Endothelial cell of umbilical vein (primary cell): Measurements from ENCODE around the gene CABP2. TPM values are rescaled to one million over a fixed set of nuclear protein-coding genes. Genes with fewer than 3 reads are reported as not detected.

Experiments used
- BruUV-seq: library from RNA; stranded (reverse); fragments of 400-500 nt; replicated peaks from 2 replicates; lab custom pipeline; 2021; lab: Mats Ljungman, UMichigan
- CTCF ChIA-PET: fragments of 300-600, 350-600 bp; sonication (Branson Sonifier 250); formaldehyde crosslinking; loops from one replicate; lab custom pipeline; 2021; ENCODE audit warnings: antibody characterized with exemption, inconsistent platforms; lab: Charles Lee
- POLR2A ChIA-PET: fragments of 300-600, 350-600 bp; sonication (Branson Sonifier 250); formaldehyde crosslinking; loops from one replicate; lab custom pipeline; 2021; ENCODE audit warnings: antibody characterized with exemption, inconsistent platforms; lab: Charles Lee
- DNase-seq: peaks from one replicate; pipeline ENCODE4 v3.0.0-alpha.2; 2011; ENCODE audit warnings: low read depth, low spot score
- FAIRE-seq: peaks from 2 replicates; lab custom pipeline; 2011; peaks lifted over from hg19 to GRCh38; lab: Jason Lieb, UNC
- H2AFZ ChIP-seq: 2 replicates; pipeline ENCODE4 v1.6.0; 2012; ENCODE audit warnings: low read depth, low read length, control low read depth, inconsistent platforms
- H3K27ac ChIP-seq: 2 replicates; pipeline ENCODE4 v1.5.1; 2011; ENCODE audit warnings: low read depth, mild to moderate bottlenecking, control low read depth, low read length, moderate library complexity; ENCODE audit not compliant: insufficient read depth
- H3K27me3 ChIP-seq, 2 experiments: 2 replicates each; pipeline versions ENCODE4 v1.6.0 to v1.6.1; 2011; ENCODE audit warnings: low read length in 2 of 2, mixed read lengths in 1 of 2; ENCODE audit not compliant: control insufficient read depth in 2 of 2, insufficient read depth in 2 of 2
- H3K36me3 ChIP-seq, 2 experiments: 2 replicates in 1 of 2; 3 replicates in 1 of 2; pipeline ENCODE4 v1.5.1; 2011; ENCODE audit warnings: low read length in 2 of 2, mild to moderate bottlenecking in 1 of 2, moderate library complexity in 1 of 2; ENCODE audit not compliant: control insufficient read depth in 2 of 2, insufficient read depth in 2 of 2; ENCODE audit errors: extremely low read depth in 1 of 2
- H3K4me1 ChIP-seq: 3 replicates; pipeline ENCODE4 v1.5.1; 2011; ENCODE audit warnings: mild to moderate bottlenecking, low read length; ENCODE audit not compliant: control insufficient read depth, insufficient read depth; ENCODE audit errors: extremely low read depth
- H3K4me2 ChIP-seq: 2 replicates; pipeline ENCODE4 v1.6.1; 2011; ENCODE audit warnings: low read length, control low read depth, mixed read lengths; ENCODE audit not compliant: insufficient read depth
- H3K4me3 ChIP-seq, 3 experiments: fragments of 200-600 bp in 1 of 3; sonication (generic), shearing (Covaris generic) in 1 of 3; replicated peaks in 1 of 3; 2 replicates each; pipeline ENCODE4 v1.5.1; 2011 to 2016; ENCODE audit warnings: control low read depth in 3 of 3, low read length in 3 of 3, mild to moderate bottlenecking in 2 of 3, inconsistent platforms in 1 of 3, low read depth in 1 of 3, moderate library complexity in 1 of 3; ENCODE audit not compliant: insufficient read depth in 1 of 3
- H3K79me2 ChIP-seq: 2 replicates; pipeline ENCODE4 v1.6.0; 2012; ENCODE audit warnings: low read length, inconsistent platforms; ENCODE audit not compliant: control insufficient read depth, insufficient read depth
- H3K9ac ChIP-seq: replicated peaks from 2 replicates; pipeline ENCODE3; 2011; ENCODE audit warnings: low read length, control low read depth; ENCODE audit not compliant: insufficient read depth; ENCODE audit errors: extremely low read depth
- H3K9me1 ChIP-seq: replicated peaks from 3 replicates; pipeline ENCODE4 v1.6.0; 2011; ENCODE audit warnings: mild to moderate bottlenecking, low read length; ENCODE audit not compliant: control insufficient read depth, insufficient read depth; ENCODE audit errors: extremely low read depth
- H3K9me3 ChIP-seq: replicated peaks from 2 replicates; pipeline ENCODE4 v1.5.1; 2012; ENCODE audit warnings: low read length, inconsistent platforms; ENCODE audit not compliant: control insufficient read depth, insufficient read depth
- H4K20me1 ChIP-seq: replicated peaks from 2 replicates; pipeline ENCODE3; 2011; ENCODE audit warnings: mild to moderate bottlenecking, low read length; ENCODE audit not compliant: control insufficient read depth, insufficient read depth; ENCODE audit errors: extremely low read depth
- CTCF ChIP-seq, 2 donors: IDR thresholded peaks; 1 replicate in 1 of 2; 2 replicates in 1 of 2; pipeline ENCODE4 v1.5.1; 2011; ENCODE audit warnings: low read length in 2 of 2, mild to moderate bottlenecking in 2 of 2, moderate library complexity in 2 of 2, control low read depth in 1 of 2, inconsistent platforms in 1 of 2, low read depth in 1 of 2; ENCODE audit not compliant: insufficient read depth in 1 of 2; ENCODE audit errors: extremely low read depth in 1 of 2
- EZH2 ChIP-seq: IDR thresholded peaks from 2 replicates; pipeline ENCODE4 v1.6.1; 2012; ENCODE audit warnings: borderline replicate concordance, low read depth, mild to moderate bottlenecking, moderate library complexity, low read length, inconsistent platforms; ENCODE audit not compliant: severe bottlenecking
- FOS ChIP-seq: IDR thresholded peaks from 2 replicates; pipeline ENCODE4 v1.6.1; 2011; ENCODE audit warnings: mild to moderate bottlenecking, low read length, moderate library complexity, borderline replicate concordance; ENCODE audit not compliant: insufficient read depth
- GATA2 ChIP-seq: IDR thresholded peaks from 2 replicates; pipeline ENCODE4 v1.7.0; 2011; ENCODE audit warnings: low read depth, mild to moderate bottlenecking, moderate library complexity, mixed read lengths, low read length; ENCODE audit not compliant: insufficient read length, insufficient read depth
- JUN ChIP-seq: IDR thresholded peaks from 2 replicates; pipeline ENCODE4 v1.6.1; 2011; ENCODE audit warnings: borderline replicate concordance, low read depth; ENCODE audit not compliant: insufficient read length, insufficient read depth
- MAX ChIP-seq: IDR thresholded peaks from 2 replicates; pipeline ENCODE4 v1.6.1; 2011; ENCODE audit not compliant: insufficient read depth, insufficient read length
- MYC ChIP-seq: IDR thresholded peaks from one replicate; pipeline ENCODE4 v1.6.1; 2011; ENCODE audit warnings: mild to moderate bottlenecking, low read depth, low read length
- POLR2A ChIP-seq: IDR thresholded peaks from 2 replicates; pipeline ENCODE4 v1.6.1; 2012; ENCODE audit warnings: low read depth, mild to moderate bottlenecking, control low read depth, low read length
- POLR2AphosphoS5 ChIP-seq: IDR thresholded peaks from 2 replicates; pipeline ENCODE4 v1.6.1; 2012; ENCODE audit warnings: low read depth, mild to moderate bottlenecking, control low read depth, low read length, moderate library complexity; ENCODE audit not compliant: insufficient read depth
- dilution Hi-C: fragments of 300-500 bp; cut with MboI; formaldehyde crosslinking; loops from one replicate; pipeline ENCODE4 v1.15.0; 2019; ENCODE audit warnings: low sequenced_read_pairs; ENCODE audit not compliant: extremely low pct_ligation_motif_present
- intact Hi-C: fragments of 100-400 bp; cut with micrococcal nuclease; formaldehyde crosslinking; loops from one replicate; pipeline ENCODE4 v1.10.0; 2022
- polyA plus RNA-seq, 4 experiments: library from polyadenylated mRNA; depleted of rRNA in 3 of 4; stranded (reverse) in 3 of 4; unstranded in 1 of 4; fragments of >200 nt; gene quantifications; 2 replicates each; pipeline versions ENCODE4 v1.2.1 to v1.2.3, GENCODE V29; 2011 to 2012; ENCODE audit warnings: missing spikeins in 1 of 4
- total RNA-seq: library from RNA; stranded (reverse); gene quantifications from 2 replicates; pipeline ENCODE4 v1.2.3, GENCODE V29; 2021

CABP2 gene
- total and polyA plus RNA-seq, 2 donors (not counting 3 experiments of a cell fraction or from before 2014, with no cell fraction given) = not detected

DNA sequence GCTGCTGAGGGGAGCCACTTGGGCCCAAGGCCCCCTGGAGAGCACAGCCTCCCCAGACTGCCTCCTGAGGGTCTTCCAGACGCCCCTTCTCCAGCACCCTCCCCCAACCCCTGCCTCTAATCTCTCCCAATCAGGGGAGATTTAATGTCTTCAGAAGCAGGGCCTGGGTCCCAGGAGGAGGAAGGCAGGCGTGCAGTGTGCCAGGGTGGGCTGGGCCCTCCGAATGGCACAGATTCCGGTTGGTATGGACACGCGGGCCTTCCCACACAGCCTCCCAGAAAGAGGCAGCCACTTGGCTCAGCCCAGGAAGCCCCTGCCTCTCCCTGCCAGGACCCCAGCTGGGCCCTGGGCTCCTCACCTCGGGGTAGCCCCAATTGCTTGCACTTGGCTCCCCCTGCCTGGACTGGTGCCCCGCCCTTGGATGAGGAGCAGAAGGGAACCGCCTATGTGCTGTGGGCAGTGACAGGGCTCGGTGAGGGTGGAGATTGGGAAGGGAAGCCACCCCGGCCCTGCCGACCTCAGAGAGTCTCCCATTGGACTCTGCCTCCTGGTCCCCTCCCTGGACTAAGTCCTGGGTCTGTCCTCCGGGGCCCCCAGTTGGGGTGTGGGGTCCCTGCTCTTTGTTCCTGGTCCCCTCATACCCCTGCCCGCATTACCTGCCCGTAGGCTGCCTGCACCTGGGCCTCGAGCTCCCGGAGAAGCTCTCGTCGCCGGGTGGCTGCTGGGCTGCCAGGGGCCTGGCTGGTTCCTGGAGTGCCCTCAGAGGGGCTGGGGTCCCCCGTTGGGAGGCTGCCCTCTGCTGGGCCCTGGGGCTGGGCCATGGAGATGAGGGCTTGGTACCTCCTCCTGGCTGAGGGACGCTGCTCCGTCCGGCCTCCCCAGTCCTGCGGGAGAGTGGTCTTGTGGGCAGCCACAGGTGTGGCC is 572 bp upstream of the CABP2 start:
- CTCF ChIA-PET = no interaction called here
- intact Hi-C loops (no loop called here), dilution Hi-C loops (no loop called here)
- no TSS peak for BruUV-seq
- DNase-seq (no peak), FAIRE-seq (no peak)
- Histone ChIP-seq H3K9me3 (no peaks in the 10 kb centered on the region), H3K27ac (no peak overlapping the region), H3K4me3 (no peak overlapping the region), H3K79me2 (no peaks in the 10 kb centered on the region), H3K36me3 (no peaks in the 10 kb centered on the region), H3K27me3 (peaks cover 0 to 3% of the 10 kb centered on the region in 2 experiments), H3K4me1 (no peaks in the 10 kb centered on the region), H2AFZ (no peak overlapping the region), H4K20me1 (no peaks in the 10 kb centered on the region), H3K9me1 (no peaks in the 10 kb centered on the region), H3K9ac (no peak overlapping the region), H3K4me2 (no peak overlapping the region)
- POLR2A ChIA-PET = no interaction called here
- TF ChIP-seq POLR2AphosphoS5 (no peak), POLR2A (no peak), FOS (no peak), EZH2 (no peak)

DNA sequence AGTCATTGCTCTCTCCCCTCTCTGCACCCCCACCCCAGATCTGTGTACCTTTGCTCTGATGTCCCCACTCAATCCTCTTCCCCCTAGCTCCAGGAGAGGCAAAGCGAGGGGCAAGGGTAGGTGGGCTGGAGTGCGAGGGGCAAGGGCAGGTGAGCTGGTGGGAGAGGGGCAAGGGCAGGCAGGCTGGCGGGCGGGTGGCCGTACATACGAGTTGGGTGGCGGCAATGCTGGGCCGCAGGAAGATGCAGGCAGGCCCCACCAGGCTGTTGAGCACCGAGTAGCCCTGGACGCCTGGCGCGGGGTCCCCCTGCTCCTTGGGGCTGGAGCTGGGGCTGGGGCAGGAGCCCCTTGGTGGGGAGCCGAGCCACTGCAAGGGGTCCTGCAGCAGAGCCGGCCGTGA is 908 bp downstream of the CABP2 start:
- no peak for DNase-seq
- Histone ChIP-seq H3K27me3 (peaks cover 0 to 3% of the 10 kb centered on the region in 2 experiments), H3K27ac (no peak overlapping the region), H3K4me2 (no peak overlapping the region), H3K4me3 (no peak overlapping the region), H3K79me2 (no peaks in the 10 kb centered on the region), H3K9me1 (no peaks in the 10 kb centered on the region), H3K9ac (no peak overlapping the region), H3K9me3 (no peaks in the 10 kb centered on the region), H4K20me1 (no peaks in the 10 kb centered on the region), H3K36me3 (no peaks in the 10 kb centered on the region), H2AFZ (no peak overlapping the region), H3K4me1 (no peaks in the 10 kb centered on the region)
- TF ChIP-seq JUN (no peak), CTCF (IDR thresholded peaks at IDR 0.05; ENCODE audit: extremely low read depth in 1 of 2, insufficient read depth in 1 of 2, low read depth in 1 of 2, low read length in 2 of 2) (no peak), POLR2AphosphoS5 (no peak), POLR2A (no peak), MYC (no peak), GATA2 (no peak), MAX (no peak), EZH2 (no peak), FOS (no peak)
- intact Hi-C loops = no loop called here
- ChIA-PET POLR2A (no interaction called here), CTCF (no interaction called here)
- no peak for FAIRE-seq
- no TSS peak for BruUV-seq
- dilution Hi-C loops = no loop called here
